ENCODE data around the gene CDKN2A. TPM values are rescaled to one million over a fixed set of nuclear protein-coding genes. Genes with fewer than 3 reads are reported as not detected.

The CDKN2A gene
- total RNA-seq, 1 experiment from 2014 or later: 0.35 TPM

GRCh38 chr9:21974343-21974721 lies 19.9 kb downstream of the CDKN2A start:
- Histone ChIP-seq H3K56ac (ENCODE audit: insufficient read length, low read depth, low read length) (no peak overlapping the region), H2BK120ac (ENCODE audit: low read depth, low read length, poor library complexity, severe bottlenecking) (no peak overlapping the region), H3K27me3 (ENCODE audit: insufficient read depth, low read length) (peaks cover 75% of the 10 kb centered on the region), H4K91ac (ENCODE audit: insufficient read length, low read depth, low read length) (no peak overlapping the region), H3K27ac (ENCODE audit: insufficient read length, low read depth, low read length) (no peak overlapping the region), H3K23ac (ENCODE audit: insufficient read length, low read depth, low read length) (no peak overlapping the region), H3K18ac (ENCODE audit: insufficient read length, low read depth, low read length) (no peak overlapping the region), H2BK5ac (ENCODE audit: insufficient read length, low read length) (no peak overlapping the region), H2BK20ac (ENCODE audit: low read depth, low read length, poor library complexity, severe bottlenecking) (no peak overlapping the region), H2BK12ac (ENCODE audit: insufficient read length, low read depth, low read length) (no peak overlapping the region), H4K5ac (ENCODE audit: insufficient read length, low read depth, low read length) (no peak overlapping the region), H3K4me1 (ENCODE audit: insufficient read depth, low read length) (no peaks in the 10 kb centered on the region), H2AK5ac (ENCODE audit: insufficient read length, low read length) (no peak overlapping the region), H3K14ac (ENCODE audit: insufficient read depth, low read length) (no peak overlapping the region), H3T11ph (ENCODE audit: low read length) (no peak overlapping the region), H3K9me3 (ENCODE audit: control insufficient read depth, low read depth, low read length) (no peaks in the 10 kb centered on the region), H3K79me2 (ENCODE audit: insufficient read depth, low read length) (no peaks in the 10 kb centered on the region), H2AFZ (ENCODE audit: low read length) (no peak overlapping the region), H2BK15ac (ENCODE audit: low read depth, low read length) (no peak overlapping the region), H4K8ac (replicated peaks; ENCODE audit: insufficient read length, low read depth, low read length) (no peak overlapping the region), H3K23me2 (ENCODE audit: insufficient read length, low read depth, low read length, poor library complexity, severe bottlenecking) (peaks cover 6% of the 10 kb centered on the region), H3K79me1 (ENCODE audit: insufficient read depth, low read depth, low read length, poor library complexity, severe bottlenecking) (no peaks in the 10 kb centered on the region), H3K9ac (ENCODE audit: extremely low read depth, insufficient read length, low read length) (no peak overlapping the region), H3K4ac (ENCODE audit: low read depth, low read length) (no peak overlapping the region), H3K4me2 (ENCODE audit: insufficient read depth, insufficient read length, low read length) (peak overlapping the region; percentile 69), H4K20me1 (ENCODE audit: control insufficient read depth, insufficient read depth, insufficient read length) (no peaks in the 10 kb centered on the region)
- WGBS (ENCODE audit: extremely low coverage, insufficient read length, low lambda C conversion rate): no CpG with 5 or more reads among the region's 21 CpGs
- TF ChIP-seq CTCF (conservative IDR thresholded peaks at IDR 0.05): no peak
- Mint-ChIP-seq H3K4me1 (peaks cover 24 to 28% of the 10 kb centered on the region in 2 experiments), H3K27me3 (ENCODE audit: low read depth) (peaks cover 99% of the 10 kb centered on the region), H3K27ac (peak overlapping the region in 1 of 3 experiments; percentile 0; a peak in 1 of 7 replicates), H3K36me3 (ENCODE audit: insufficient read depth in 1 of 3, low read depth in 3 of 3) (peaks cover 0 to 3% (median 0%) of the 10 kb centered on the region in 3 experiments; a peak in 2 of 7 replicates), H3K9me3 (peaks cover 3 to 15% of the 10 kb centered on the region in 2 experiments), H3K4me3 (peak overlapping the region; percentile 63 to 86)
- DNase-seq: no peak

All from H9 (cell line).